Thoracic aorta (tissue), 2 donors: ENCODE results near the gene KLHL24. TPM values are rescaled to one million over a fixed set of nuclear protein-coding genes. Genes with fewer than 3 reads are reported as not detected.

Experiments used
- ATAC-seq: fragments of 150-250 bp; one replicate; pipeline ENCODE4 v1.8.0; 2017; ENCODE audit warnings: low read depth; ENCODE audit not compliant: insufficient number of reproducible peaks, low FRiP score
- DNase-seq: peaks from one replicate; pipeline ENCODE4 v3.0.0-alpha.2; 2020; ENCODE audit warnings: low spot score
- H3K27ac ChIP-seq, 2 donors: fragments of 200-600 bp; sonication (generic); 1 replicate in 1 of 2; 2 replicates in 1 of 2; pipeline ENCODE4 v1.5.1; 2016; ENCODE audit warnings: mild to moderate bottlenecking in 2 of 2, moderate library complexity in 2 of 2
- H3K27me3 ChIP-seq: fragments of 200-600 bp; sonication (generic); replicated peaks from 2 replicates; pipeline ENCODE4 v1.6.0; 2016; ENCODE audit warnings: mild to moderate bottlenecking; ENCODE audit not compliant: insufficient read depth
- H3K36me3 ChIP-seq: fragments of 200-600 bp; sonication (generic); one replicate; pipeline ENCODE4 v1.5.1; 2016
- H3K4me1 ChIP-seq, 2 donors: fragments of 200-600 bp; sonication (generic); 1 replicate in 1 of 2; 2 replicates in 1 of 2; pipeline versions ENCODE4 v1.5.1 to v1.6.0; 2016; ENCODE audit warnings: low read depth in 2 of 2, mild to moderate bottlenecking in 1 of 2; ENCODE audit not compliant: control insufficient read depth in 1 of 2
- H3K4me3 ChIP-seq: fragments of 200-600 bp; sonication (generic); 2 replicates; pipeline ENCODE4 v1.5.1; 2016; ENCODE audit warnings: mild to moderate bottlenecking
- H3K9me3 ChIP-seq: fragments of 200-600 bp; sonication (generic); 2 replicates; pipeline ENCODE4 v1.5.1; 2016
- total RNA-seq, 2 donors: library from RNA; depleted of rRNA; stranded (reverse); fragments of >200 nt; gene quantifications; one replicate each; pipeline versions ENCODE4 v1.1.0 to v1.2.3, GENCODE V29; 2016
- TF ChIP-seq, protein P1 (sequence below): fragments of 200-600 bp; sonication (generic); IDR thresholded peaks from one replicate; pipeline ENCODE4 v1.5.1; 2019; ENCODE audit warnings: antibody characterized with exemption

The KLHL24 gene
- total RNA-seq, 2 donors from 2014 or later, result 42.6 to 91.7 TPM

- Histone ChIP-seq H3K36me3 (no peaks in the 10 kb centered on the region), H3K4me3 (peak overlapping the region; percentile 84), H3K4me1 (peaks cover 15 to 23% of the 10 kb centered on the region in 2 donors), H3K27me3 (no peaks in the 10 kb centered on the region), H3K9me3 (no peaks in the 10 kb centered on the region), H3K27ac (peak overlapping the region in 1 of 2 donors; percentile 27)
- TF ChIP-seq, protein P1, sequence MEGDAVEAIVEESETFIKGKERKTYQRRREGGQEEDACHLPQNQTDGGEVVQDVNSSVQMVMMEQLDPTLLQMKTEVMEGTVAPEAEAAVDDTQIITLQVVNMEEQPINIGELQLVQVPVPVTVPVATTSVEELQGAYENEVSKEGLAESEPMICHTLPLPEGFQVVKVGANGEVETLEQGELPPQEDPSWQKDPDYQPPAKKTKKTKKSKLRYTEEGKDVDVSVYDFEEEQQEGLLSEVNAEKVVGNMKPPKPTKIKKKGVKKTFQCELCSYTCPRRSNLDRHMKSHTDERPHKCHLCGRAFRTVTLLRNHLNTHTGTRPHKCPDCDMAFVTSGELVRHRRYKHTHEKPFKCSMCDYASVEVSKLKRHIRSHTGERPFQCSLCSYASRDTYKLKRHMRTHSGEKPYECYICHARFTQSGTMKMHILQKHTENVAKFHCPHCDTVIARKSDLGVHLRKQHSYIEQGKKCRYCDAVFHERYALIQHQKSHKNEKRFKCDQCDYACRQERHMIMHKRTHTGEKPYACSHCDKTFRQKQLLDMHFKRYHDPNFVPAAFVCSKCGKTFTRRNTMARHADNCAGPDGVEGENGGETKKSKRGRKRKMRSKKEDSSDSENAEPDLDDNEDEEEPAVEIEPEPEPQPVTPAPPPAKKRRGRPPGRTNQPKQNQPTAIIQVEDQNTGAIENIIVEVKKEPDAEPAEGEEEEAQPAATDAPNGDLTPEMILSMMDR, result no peak
- DNase-seq (no peak), ATAC-seq (no peak)
Measured at GRCh38 chr3:183697123-183697609, 61.7 kb downstream of the KLHL24 start.

DNA sequence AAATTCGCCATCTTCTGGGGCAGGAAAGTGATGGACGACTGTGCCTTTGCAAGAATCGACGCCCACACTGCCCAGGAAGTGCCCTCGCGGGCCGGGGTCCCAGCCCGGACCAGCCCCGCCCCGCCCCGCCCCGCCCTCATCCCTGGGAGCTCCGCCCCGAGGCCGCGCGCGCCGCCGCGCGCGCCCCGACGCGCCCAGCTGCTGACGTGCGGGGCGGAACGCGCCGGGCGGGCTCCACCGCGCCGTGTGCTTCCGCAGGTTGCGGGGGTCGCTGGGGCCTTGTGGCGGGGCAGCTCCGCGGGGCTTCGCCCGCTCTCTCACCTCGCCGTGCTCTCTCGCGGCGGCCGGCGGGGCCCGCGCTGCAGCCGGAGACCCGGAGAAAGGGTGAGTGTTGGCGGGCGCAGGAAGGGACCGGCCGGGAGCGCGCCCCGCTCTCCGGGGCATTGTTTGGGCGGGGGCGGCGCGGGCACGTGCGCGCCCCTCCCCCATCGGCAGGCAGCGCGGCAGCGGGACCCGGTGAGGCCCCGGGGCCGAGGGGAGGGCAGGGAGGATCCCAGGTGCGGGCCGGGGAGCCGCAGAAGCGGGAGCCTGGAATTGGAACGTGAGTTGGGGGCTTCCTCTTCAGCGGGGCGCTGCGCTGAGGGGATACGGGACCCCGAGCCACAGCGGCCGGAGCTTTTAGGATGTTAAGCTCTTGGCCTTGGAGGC lies 62.3 kb downstream of the KLHL24 start, which contains the start of gene YEATS2:
YEATS2 (plus strand) TSS at position 188 of the 708 bp plus-strand sequence. CDS start 17,366 bp downstream, outside the sequence.
- no peaks in the 10 kb centered on the region for H3K9me3 ChIP-seq
- DNase-seq (no peak), ATAC-seq (peak; percentile 75)
- H3K36me3 ChIP-seq, result no peaks in the 10 kb centered on the region
- TF ChIP-seq, protein P1, result no peak
- peaks cover 15 to 23% of the 10 kb centered on the region in 2 donors for H3K4me1 ChIP-seq
- peak within 1 kb of the TSS; percentile 73 to 87 for H3K27ac ChIP-seq
- no peaks in the 10 kb centered on the region for H3K27me3 ChIP-seq
- peak within 1 kb of the TSS; percentile 84 for H3K4me3 ChIP-seq

DNA sequence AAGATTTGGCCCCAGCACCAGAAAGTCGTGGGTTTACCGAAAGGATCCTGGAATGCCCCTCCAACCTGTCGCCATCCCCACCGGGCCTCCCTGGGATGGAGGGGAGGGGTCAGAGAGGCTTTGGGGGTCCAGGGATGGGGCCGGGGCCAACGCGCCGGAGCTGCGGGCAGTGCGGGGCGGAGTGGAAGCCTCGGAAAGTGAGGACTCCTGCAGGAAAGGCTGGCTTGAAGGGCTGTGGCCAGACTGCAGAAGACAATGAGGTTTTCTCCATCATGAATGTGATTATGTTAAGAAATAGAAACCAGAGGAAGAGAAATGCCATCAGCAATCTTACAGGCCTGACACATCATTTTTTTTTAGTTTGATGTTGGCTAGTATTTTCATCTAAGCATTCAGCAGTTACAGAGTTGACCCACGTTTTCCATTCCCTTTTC lies 62.9 kb downstream of the KLHL24 start:
- Histone ChIP-seq H3K9me3 (no peaks in the 10 kb centered on the region), H3K4me3 (peak overlapping the region; percentile 84), H3K27me3 (no peaks in the 10 kb centered on the region), H3K27ac (peak overlapping the region; percentile 73 to 87), H3K36me3 (no peaks in the 10 kb centered on the region), H3K4me1 (peaks cover 15 to 23% of the 10 kb centered on the region in 2 donors)
- DNase-seq (no peak), ATAC-seq (no peak)
- TF ChIP-seq, protein P1, result no peak

DNA sequence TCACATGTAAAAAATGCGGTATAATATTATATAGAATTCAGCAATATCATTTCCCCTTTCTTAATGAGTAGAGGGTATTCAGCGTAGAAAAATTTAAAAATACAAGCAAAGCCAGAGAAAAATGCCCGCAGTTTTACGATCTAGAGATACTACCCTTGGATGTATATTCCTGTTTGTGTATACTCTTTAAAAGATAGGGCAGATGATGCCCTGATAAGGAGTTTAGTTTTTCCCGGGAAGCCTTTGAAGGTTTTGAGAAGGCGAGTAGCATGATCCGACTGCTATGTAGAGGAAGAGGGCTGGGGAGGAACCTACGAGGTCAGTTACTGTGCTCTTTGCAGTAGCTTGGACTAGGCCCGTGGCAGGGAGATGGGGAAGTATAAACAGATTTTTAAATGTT lies 63.3 kb downstream of the KLHL24 start:
- TF ChIP-seq, protein P1, result no peak
- H3K27me3 ChIP-seq, result no peaks in the 10 kb centered on the region
- H3K4me1 ChIP-seq, result peaks cover 15 to 23% of the 10 kb centered on the region in 2 donors
- H3K27ac ChIP-seq, result peak overlapping the region; percentile 73 to 87
- H3K9me3 ChIP-seq, result no peaks in the 10 kb centered on the region
- peak overlapping the region; percentile 84 for H3K4me3 ChIP-seq
- no peaks in the 10 kb centered on the region for H3K36me3 ChIP-seq
- no peak for ATAC-seq
- no peak for DNase-seq

DNA sequence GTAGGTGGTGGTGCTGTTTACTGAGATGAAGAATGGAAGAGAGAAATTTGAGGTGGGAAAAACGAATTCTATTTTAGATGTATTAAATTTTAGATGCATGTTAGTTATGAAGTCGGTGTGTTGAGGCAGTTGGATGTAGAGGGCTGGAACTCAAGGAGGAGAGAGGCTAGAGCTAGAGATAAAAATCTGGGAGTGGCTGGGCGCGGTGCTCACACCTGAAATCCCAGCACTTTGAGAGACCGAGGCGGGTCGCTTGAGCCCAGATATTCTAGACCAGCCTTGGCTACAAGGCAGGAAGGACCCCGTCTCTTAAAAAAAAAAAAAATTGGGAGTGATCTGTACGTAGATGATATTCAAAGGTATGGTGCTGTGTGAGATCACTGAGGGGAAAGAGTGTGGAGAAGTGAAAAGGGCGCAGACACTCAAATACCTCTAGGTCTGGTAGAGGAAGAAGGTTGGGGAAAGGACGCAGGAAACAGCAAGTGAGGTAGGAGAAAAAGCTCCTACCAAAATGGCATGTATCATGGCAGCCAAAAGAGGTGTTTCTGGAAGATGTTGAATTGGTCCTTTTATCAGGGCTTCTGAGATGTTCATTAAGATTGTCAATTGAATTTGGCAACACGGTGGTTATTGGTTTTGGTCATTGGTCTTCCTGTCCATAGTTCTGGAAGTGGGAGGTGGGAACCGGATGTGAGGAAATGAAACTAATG lies 64.0 kb downstream of the KLHL24 start:
- no peaks in the 10 kb centered on the region for H3K36me3 ChIP-seq
- H3K9me3 ChIP-seq, result no peaks in the 10 kb centered on the region
- no peaks in the 10 kb centered on the region for H3K27me3 ChIP-seq
- H3K27ac ChIP-seq, result peak overlapping the region; percentile 73 to 87
- DNase-seq (no peak), ATAC-seq (no peak)
- TF ChIP-seq, protein P1, result no peak
- H3K4me1 ChIP-seq, result peaks cover 15 to 23% of the 10 kb centered on the region in 2 donors
- H3K4me3 ChIP-seq, result peak overlapping the region; percentile 84
